Stimulated activated CD8-positive, alpha-beta memory T cell treated with anti-CD3 and anti-CD28 coated beads, Interleukin-2, amount 100 ng/mL, for 1 hour (primary cell): ENCODE results near the gene KIAA1614.

ENCODE experiments used
- DNase-seq, 2 donors: peaks; one replicate each; pipeline ENCODE4 v3.0.0-alpha.2; 2020; ENCODE audit warnings: low read depth in 2 of 2

Gene KIAA1614

DNA sequence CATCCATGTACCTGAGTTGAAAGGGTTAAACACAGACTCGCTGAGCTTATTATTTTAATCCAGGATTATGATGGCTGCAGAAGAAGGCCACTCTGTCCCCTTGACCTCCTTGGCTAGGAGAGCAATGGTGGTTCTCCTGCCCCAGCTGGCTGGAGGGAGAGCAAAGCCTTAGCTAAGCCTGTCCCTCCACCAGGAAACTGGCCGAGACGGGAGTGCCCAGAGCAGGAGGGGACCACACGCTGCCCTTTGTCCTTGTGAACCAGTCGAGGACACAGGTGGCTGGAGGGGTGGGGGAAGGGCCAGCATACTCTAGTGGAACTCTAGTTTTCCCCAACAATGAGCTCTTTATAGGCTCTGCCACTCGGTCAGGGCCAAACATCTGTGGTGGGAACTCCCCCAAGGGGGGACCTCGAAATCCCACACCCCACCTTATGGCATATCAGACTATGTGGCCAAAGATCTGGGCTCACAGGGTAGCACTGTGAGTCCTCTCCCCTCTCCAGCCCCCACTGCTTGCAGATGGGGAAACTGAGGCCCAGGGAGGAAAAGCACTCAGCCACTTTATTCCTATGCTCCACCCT, 12.9 kb downstream of the KIAA1614 start:
- DNase-seq = no peak

- no peak for DNase-seq
Measured at GRCh38 chr1:180926164-180926981, 13.7 kb downstream of the KIAA1614 start.

- DNase-seq = no peak
Measured at GRCh38 chr1:180927348-180927747, 14.7 kb downstream of the KIAA1614 start.

GRCh38 chr1:180927841-180928240, 15.1 kb downstream of the KIAA1614 start:
- DNase-seq = no peak

- no peak for DNase-seq
Measured at GRCh38 chr1:180928331-180929230, 15.9 kb downstream of the KIAA1614 start.

DNA sequence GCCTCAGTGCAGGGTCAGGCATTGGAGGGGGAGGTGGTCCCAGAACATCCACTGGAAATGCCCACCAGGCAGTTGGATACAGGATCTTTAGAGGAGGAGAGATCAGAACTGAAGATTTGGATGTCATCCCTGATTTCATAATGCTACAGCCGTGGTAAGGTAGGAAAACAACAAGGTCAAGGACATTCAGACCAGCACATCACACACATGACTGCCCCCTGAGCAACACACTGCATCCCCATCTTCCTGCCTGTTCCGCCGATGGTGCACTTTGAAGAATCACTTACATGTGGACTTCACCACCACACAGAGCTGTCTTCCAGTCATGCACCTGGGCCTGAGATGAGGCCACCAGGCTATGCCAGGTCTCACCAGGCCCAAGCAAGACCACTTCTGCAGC, 16.7 kb downstream of the KIAA1614 start:
- DNase-seq = no peak

DNA sequence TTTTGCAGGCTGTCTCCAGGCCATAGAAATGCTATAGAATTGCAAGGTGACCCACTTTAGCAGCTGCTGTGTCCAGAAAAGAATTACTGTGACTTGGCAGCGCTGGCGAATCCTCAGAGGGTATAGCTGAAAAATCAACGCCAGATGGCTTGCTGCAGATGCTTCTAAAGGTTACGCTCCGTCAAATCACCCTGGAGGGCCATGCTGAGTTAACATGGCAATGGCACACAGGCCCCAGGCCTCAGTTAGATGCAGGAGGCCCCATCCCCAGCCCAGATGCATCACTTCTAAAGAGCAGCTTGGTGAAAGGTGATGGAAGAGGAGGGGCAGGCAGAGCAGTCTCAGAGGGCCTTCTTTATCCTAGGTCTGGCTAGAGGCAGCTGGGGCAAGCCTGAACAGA, 18.0 kb downstream of the KIAA1614 start:
- DNase-seq = no peak

GRCh38 chr1:180931529-180931928, 18.8 kb downstream of the KIAA1614 start:
- DNase-seq = no peak

DNA sequence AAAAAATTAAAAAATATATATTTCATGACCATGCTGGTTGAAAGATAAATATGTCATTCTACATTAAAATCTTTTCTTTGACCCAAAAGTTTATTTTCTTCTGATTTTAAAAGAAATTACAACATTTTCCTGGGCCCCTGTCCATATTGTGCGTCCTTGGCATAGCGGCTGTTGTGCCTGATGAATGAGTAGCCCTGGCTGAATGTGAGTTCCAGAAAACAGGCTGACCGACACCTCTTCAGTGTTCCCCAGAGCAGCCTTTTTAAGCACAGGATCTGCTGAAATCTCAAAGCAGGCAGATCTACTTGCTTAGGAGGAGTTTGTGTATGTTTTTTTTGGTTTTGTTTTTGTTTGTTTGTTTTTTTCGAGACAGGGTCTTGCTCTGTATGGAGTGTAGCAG, 19.7 kb downstream of the KIAA1614 start:
- no peak for DNase-seq

GRCh38 chr1:180933141-180933540, 20.4 kb downstream of the KIAA1614 start:
- no peak for DNase-seq

- no peak for DNase-seq
Measured at GRCh38 chr1:180934563-180934962, 21.9 kb downstream of the KIAA1614 start.

DNA sequence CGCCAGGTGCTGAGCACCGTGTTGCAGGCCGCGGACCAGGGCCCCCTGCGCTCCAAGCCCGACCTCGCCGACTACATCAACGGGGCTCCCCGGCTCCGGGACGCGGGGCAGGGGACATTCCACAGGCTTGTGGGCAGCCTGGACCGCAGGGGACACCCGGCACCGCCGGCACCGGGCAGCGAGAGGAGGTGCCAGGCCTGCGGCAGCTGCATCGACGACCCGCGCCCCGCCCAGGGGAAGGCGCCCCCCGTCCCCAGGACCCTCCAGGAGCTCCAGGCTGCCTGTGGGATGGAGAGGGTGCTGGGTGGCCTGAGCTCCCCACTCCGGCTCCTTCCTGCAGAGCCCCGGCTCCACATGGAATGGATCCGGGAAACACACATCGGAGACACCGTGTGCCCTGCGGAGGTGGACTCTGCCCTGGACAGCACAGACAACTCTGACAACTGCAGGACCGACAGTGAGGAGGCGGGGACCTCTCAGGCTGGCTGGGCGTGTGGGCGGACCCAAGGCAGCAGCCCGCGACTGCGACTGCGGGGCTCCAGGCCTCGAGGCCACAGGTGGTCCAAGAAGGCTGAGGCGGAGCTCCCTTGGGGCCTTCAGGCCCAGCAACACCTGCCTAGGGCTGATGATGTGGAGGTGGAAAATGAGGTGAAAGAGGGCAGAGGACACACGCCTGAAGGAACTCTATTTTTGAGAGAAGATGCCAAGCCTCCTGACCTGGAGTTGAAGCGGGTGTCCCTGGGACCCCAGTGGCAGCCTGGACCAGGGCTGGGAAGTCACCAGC, 22.8 kb downstream of the KIAA1614 start:
- no peak for DNase-seq

- DNase-seq = no peak
Measured at GRCh38 chr1:180936110-180937011, 23.7 kb downstream of the KIAA1614 start.

DNA sequence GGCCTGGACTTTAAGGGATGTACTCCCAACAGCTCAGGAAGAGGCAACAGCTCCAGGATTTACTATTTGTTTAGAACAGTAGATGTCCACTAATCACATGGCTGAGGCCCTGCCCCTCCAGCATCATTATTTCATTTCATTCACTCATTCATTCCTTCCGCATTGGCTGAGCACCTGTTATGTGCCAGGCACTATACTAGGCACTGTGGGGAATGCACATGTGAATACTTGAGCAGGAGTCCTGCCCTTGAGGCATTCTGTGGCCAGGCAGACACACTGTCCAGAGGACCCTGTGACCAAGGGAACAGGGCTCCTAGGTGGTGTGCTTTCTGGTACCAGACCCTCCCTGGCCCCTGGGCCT, 24.3 kb downstream of the KIAA1614 start:
- no peak for DNase-seq

DNA sequence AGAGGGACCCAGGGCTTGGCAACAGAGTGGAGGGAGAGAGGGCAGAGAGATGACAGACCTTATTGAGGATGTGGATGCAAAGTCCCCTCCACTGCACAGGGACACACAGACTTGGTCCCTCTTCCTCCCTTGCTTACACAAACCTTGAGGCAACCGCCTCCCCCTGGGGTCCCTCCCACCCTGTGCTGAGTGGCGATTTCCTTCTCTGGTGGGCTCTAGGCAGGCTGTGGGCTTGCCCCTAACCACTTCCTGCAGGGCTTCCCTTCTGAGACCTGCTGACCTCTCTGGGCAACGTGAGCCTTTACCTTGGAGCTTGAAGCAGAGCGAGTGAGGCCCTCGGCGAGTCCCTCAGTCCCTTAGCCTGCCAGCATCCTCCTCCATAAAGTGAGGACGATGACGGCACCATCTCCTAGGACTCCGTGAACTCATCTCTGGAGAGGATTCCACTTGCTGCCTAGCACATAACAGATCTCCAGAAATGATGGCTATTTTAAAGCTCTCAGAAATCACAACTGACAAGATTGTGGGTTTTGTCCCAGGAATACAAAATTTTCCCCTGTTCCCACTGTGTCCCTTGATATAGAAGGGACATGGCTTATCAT, 25.0 kb downstream of the KIAA1614 start:
- no peak for DNase-seq

DNA sequence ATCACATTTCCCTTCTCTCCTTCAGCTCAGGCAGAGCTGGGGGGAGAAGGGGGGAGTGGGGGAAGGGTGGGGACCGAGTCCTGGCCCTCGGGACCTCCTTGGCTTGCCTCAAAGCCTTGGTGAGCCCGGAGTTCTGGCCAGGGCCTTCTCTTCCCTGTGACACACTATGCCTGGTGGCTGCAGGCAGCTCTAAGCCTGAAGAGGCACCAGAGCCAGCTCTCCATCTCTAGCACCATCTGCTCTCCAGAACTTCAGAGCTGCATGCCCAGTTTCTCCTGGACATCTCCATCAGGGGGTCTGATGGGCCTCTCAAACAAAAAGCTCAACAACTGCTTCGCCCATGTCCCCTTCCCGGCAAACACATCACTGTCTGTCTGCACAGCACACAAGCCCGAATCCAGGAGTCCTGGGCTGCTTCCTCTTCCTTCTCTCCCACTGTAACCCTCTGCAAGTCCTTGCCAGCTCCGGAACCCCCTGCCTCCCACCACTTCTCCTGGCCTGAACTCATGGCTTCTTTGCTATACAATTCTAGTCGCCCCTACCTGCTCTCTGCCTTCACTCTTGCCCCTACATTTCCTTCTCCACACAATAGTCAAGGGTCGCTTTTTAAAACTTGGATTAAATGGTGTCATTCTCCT, 26.5 kb downstream of the KIAA1614 start:
- no peak for DNase-seq

GRCh38 chr1:180939711-180940103, 27.0 kb downstream of the KIAA1614 start:
- DNase-seq = no peak

DNA sequence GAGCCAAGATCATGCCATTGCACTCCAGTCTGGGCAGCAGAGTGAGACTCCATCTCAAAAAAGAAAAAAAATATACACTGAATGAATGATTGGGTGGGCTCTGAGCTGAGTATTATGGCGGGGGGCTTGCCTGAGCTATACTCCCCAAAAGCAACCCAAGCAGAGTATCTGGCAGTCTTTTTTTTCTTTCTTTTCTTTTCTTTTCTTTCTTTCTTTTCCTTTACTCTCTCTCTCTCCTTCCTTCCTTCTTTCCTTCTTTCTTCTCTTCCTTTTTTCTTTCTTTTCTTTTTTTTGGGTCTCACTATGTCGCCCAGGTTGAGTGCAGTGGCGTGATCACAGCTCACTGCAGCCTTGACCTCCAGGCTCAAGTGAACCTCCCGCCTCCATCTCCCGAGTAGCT, 27.7 kb downstream of the KIAA1614 start:
- DNase-seq = no peak

- no peak for DNase-seq
Measured at GRCh38 chr1:180941518-180942275, 29.0 kb downstream of the KIAA1614 start.
